GM12878 (cell line): Measurements from ENCODE around the gene WDFY1. TPM values are rescaled to one million over a fixed set of nuclear protein-coding genes. Genes with fewer than 3 reads are reported as not detected.

Experiments used
- ATAC-seq: fragments of 200-7000 bp; cut with Tn5 transposase; 3 replicates; pipeline ENCODE4 v1.9.1; 2020; ENCODE audit warnings: mild to moderate bottlenecking, moderate library complexity
- BruUV-seq: library from RNA; stranded (reverse); fragments of 400-500 nt; replicated peaks from 2 replicates; lab custom pipeline; 2021; lab: Mats Ljungman, UMichigan
- CTCF ChIA-PET: fragments of 300-600 bp; sonication (Branson Sonifier 250); formaldehyde crosslinking; extraction: SDS; loops from one replicate; lab custom pipeline; 2021; ENCODE audit warnings: inconsistent platforms; lab: Yijun Ruan, JAX
- POLR2A ChIA-PET: fragments of 350-600 bp; formaldehyde crosslinking; extraction: SDS; loops from one replicate; lab custom pipeline; 2021; ENCODE audit warnings: inconsistent platforms; lab: Charles Lee
- RAD21 ChIA-PET: fragments of 300-600 bp; sonication (Branson Sonifier 250); formaldehyde crosslinking; loops from one replicate; lab custom pipeline; 2023; ENCODE audit warnings: antibody characterized with exemption; ENCODE audit not compliant: unreplicated experiment; lab: Charles Lee
- SMC1A ChIA-PET: fragments of 300-600 bp; sonication (Branson Sonifier 250); formaldehyde crosslinking; loops from one replicate; lab custom pipeline; 2023; ENCODE audit not compliant: unreplicated experiment, uncharacterized antibody; lab: Charles Lee
- DNase-seq: peaks from one replicate; pipeline ENCODE4 v3.0.0-alpha.2; 2011; ENCODE audit warnings: low read depth, low spot score
- FAIRE-seq: peaks from 3 replicates; lab custom pipeline; 2011; peaks lifted over from hg19 to GRCh38; lab: Jason Lieb, UNC
- H2AFZ ChIP-seq: 2 replicates; pipeline ENCODE4 v1.6.0; 2011; ENCODE audit warnings: low read depth, low read length, control low read depth; ENCODE audit not compliant: control insufficient read depth
- H3K27ac ChIP-seq: 2 replicates; pipeline ENCODE4 v1.5.1; 2011; ENCODE audit warnings: control low read depth; ENCODE audit not compliant: control insufficient read depth, insufficient read depth
- H3K27me3 ChIP-seq, 2 experiments: replicated peaks in 1 of 2; 2 replicates each; pipeline versions ENCODE4 v1.6.0 to v1.6.1; 2011; ENCODE audit warnings: low read length in 1 of 2; ENCODE audit not compliant: control insufficient read depth in 2 of 2, insufficient read depth in 2 of 2
- H3K36me3 ChIP-seq, 2 experiments: 2 replicates each; pipeline ENCODE4 v1.5.1; 2011; ENCODE audit warnings: low read length in 1 of 2; ENCODE audit not compliant: control insufficient read depth in 2 of 2, insufficient read depth in 2 of 2
- H3K4me1 ChIP-seq: 2 replicates; pipeline ENCODE4 v1.6.1; 2011; ENCODE audit warnings: mild to moderate bottlenecking, low read length, moderate library complexity, mixed read lengths; ENCODE audit not compliant: control insufficient read depth, insufficient read depth
- H3K4me2 ChIP-seq: 2 replicates; pipeline ENCODE4 v1.6.0; 2011; ENCODE audit warnings: control low read depth; ENCODE audit not compliant: control insufficient read depth, insufficient read depth
- H3K4me3 ChIP-seq: fragments of 200-600 bp; sonication (generic); 2 replicates; pipeline ENCODE4 v1.5.1; 2016
- H3K79me2 ChIP-seq: 2 replicates; pipeline ENCODE4 v1.6.0; 2011; ENCODE audit warnings: low read length; ENCODE audit not compliant: control insufficient read depth, insufficient read depth
- H3K9ac ChIP-seq: 2 replicates; pipeline ENCODE4 v1.8.0; 2011; ENCODE audit warnings: low read length, control low read depth, mixed read lengths; ENCODE audit not compliant: control insufficient read depth, insufficient read depth
- H3K9me3 ChIP-seq: replicated peaks from 3 replicates; pipeline ENCODE4 v1.5.1; 2011; ENCODE audit warnings: mild to moderate bottlenecking, low read length; ENCODE audit not compliant: control insufficient read depth, insufficient read depth
- H4K20me1 ChIP-seq: 2 replicates; pipeline ENCODE4 v1.6.0; 2011; ENCODE audit not compliant: control insufficient read depth, insufficient read depth
- CBX3 ChIP-seq: fragments of 200-600 bp; sonication (generic); IDR thresholded peaks from 2 replicates; pipeline ENCODE4 v1.6.1; 2016; ENCODE audit warnings: low read depth, borderline replicate concordance
- ZBTB40 ChIP-seq: fragments of 450-650 bp; IDR thresholded peaks from 2 replicates; pipeline ENCODE4 v1.6.1; 2016; ENCODE audit warnings: mild to moderate bottlenecking, moderate library complexity, borderline replicate concordance
- WGBS: methylation state at CpG from one replicate; pipeline ENCODE4 v1.1.6; 2016; ENCODE audit warnings: low lambda C conversion rate; ENCODE audit not compliant: insufficient replicate concordance, insufficient coverage; ENCODE audit errors: missing lambda C conversion rate; 5-methylcytosine and 5-hydroxymethylcytosine counted together
- in situ Hi-C: fragments of 300-500 bp; cut with MboI; formaldehyde crosslinking; loops from 9 replicates; pipeline ENCODE4 v1.14.3; 2018; ENCODE audit warnings: mixed read lengths
- intact Hi-C: fragments of 100-400 bp; cut with micrococcal nuclease; formaldehyde crosslinking; loops from one replicate; pipeline ENCODE4 v1.14.2; 2022; ENCODE audit not compliant: unreplicated experiment
- polyA plus RNA-seq, 11 experiments: library from polyadenylated mRNA; depleted of rRNA in 4 of 11; unstranded in 6 of 11; stranded (reverse) in 5 of 11; fragments of >200 nt; fragmentation: Nextera tagmentation in 4 of 11; fragmentation: Illumina TruSeq in 1 of 11; extraction: Ambion mirVana in 4 of 11; extraction: Trizol in 1 of 11; gene quantifications; 1 replicate in 1 of 11; 2 replicates in 10 of 11; pipeline versions ENCODE4 v1.2.1 to v1.2.3, GENCODE V29; 2011 to 2016; ENCODE audit warnings: inconsistent platforms in 2 of 11, missing spikeins in 2 of 11, low read depth in 1 of 11
- total RNA-seq, 4 experiments: library from RNA; depleted of rRNA in 3 of 4; stranded (reverse); fragments of >200 nt in 3 of 4; fragmentation: Illumina TruSeq in 1 of 4; extraction: Trizol in 1 of 4; gene quantifications; 2 replicates each; pipeline versions ENCODE4 v1.2.1 to v1.2.3, GENCODE V29; 2013 to 2021

WDFY1 gene
- total and polyA plus RNA-seq, 10 of the 15 experiments (the other 5 are each of a cell fraction or from before 2014, with no cell fraction given), result 2.9 to 28.1 (median 13.1) TPM

DNA sequence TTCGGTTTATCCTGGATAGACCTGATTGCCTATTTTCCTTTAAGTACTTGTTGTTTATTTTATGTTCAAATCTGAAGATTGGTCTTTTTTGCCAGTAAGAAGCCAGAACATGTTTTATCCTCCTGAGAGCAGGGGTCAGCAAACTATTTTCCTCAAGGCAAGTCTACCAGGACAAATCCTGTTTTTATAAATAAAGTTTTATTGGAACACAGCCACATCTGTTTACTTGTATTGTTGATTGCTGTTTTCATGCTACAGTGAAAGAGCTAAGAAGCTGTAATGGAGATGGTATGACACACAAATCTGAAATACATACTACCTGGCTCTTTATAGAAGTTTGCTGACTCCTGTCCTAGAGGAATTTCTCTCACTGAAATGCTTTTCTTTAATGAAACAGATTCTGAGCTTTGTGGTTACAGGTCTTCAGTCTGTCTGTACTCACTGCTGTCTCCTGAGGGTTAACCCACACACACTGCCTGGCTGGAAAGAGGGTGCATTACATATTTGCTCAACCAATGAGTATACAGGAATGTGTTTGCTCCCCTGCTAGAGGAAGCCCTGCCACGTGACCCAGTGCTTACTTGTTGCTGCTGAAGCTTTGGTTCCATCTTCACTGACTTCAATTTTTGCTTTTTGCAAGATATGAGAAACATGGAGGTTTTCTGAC lies 34.7 kb upstream of the WDFY1 start:
- H3K9me3 ChIP-seq, result no peaks in the 10 kb centered on the region
- H3K4me1 ChIP-seq, result no peaks in the 10 kb centered on the region
- in situ Hi-C loops (loop anchor here (25.0 kb wide), 1 partner anchor 657 kb away; no protein-coding TSS in a partner anchor), intact Hi-C loops (loop anchor here (10.0 kb wide), 2 partner anchors 665 to 795 kb away; no protein-coding TSS in a partner anchor)
- no peaks in the 10 kb centered on the region for H4K20me1 ChIP-seq
- RAD21 ChIA-PET, result interaction anchor here (2.9 kb wide), 1 partner anchor 10 kb away, joined by 9 read pairs; no protein-coding TSS in a partner anchor
- no peaks in the 10 kb centered on the region; a peak in 2 of 4 replicates for H3K27me3 ChIP-seq
- no peak for FAIRE-seq
- no peaks in the 10 kb centered on the region for H3K36me3 ChIP-seq
- H3K79me2 ChIP-seq, result no peaks in the 10 kb centered on the region
- no TSS peak for BruUV-seq
- ATAC-seq, result no peak
- POLR2A ChIA-PET, result no interaction called here
- TF ChIP-seq ZBTB40, result peak; percentile 79
- TF ChIP-seq CBX3, result no peak
- no peak for DNase-seq
- H2AFZ ChIP-seq, result no peak overlapping the region
- no peak overlapping the region for H3K9ac ChIP-seq
- 50% methylated on average over 2 of the region's 2 CpGs for WGBS
- no peak overlapping the region for H3K4me2 ChIP-seq
- CTCF ChIA-PET, result interaction anchor here (0.5 to 3.6 kb wide), 5 partner anchors 9 to 376 kb away, joined by 3 to 30 read pairs (median 5); no protein-coding TSS in a partner anchor
- SMC1A ChIA-PET, result interaction anchor here (1.0 to 1.9 kb wide), 4 partner anchors 10 to 304 kb away, joined by 3 to 15 read pairs (median 4); no protein-coding TSS in a partner anchor
- H3K4me3 ChIP-seq, result no peak overlapping the region
- H3K27ac ChIP-seq, result no peak overlapping the region
